H1 (cell line): ENCODE results near the gene RTN4RL2. TPM values are rescaled to one million over a fixed set of nuclear protein-coding genes. Genes with fewer than 3 reads are reported as not detected.

ENCODE experiments used
- CTCF ChIA-PET: fragments of 300-600 bp; sonication (Branson Sonifier 250); formaldehyde crosslinking; loops from one replicate; lab custom pipeline; 2021; ENCODE audit not compliant: partially characterized antibody; lab: Charles Lee
- POLR2A ChIA-PET: fragments of 300-600 bp; sonication (Branson Sonifier 250); formaldehyde crosslinking; loops from one replicate; lab custom pipeline; 2021; ENCODE audit warnings: inconsistent platforms; ENCODE audit not compliant: partially characterized antibody; lab: Charles Lee
- DNase-seq, 2 experiments: peaks; one replicate each; pipeline versions ENCODE4 v3.0.0 to v3.0.0-alpha.2; 2010 to 2022; ENCODE audit warnings: low spot score in 2 of 2, low read depth in 1 of 2, mixed read lengths in 1 of 2
- FAIRE-seq: peaks from 2 replicates; lab custom pipeline; 2011; peaks lifted over from hg19 to GRCh38; lab: Jason Lieb, UNC
- H2AFZ ChIP-seq: 2 replicates; pipeline ENCODE4 v1.8.1; 2012; ENCODE audit warnings: low read length, inconsistent platforms
- H2AK5ac ChIP-seq: 2 replicates; pipeline ENCODE4 v1.6.1; 2013; ENCODE audit warnings: low read depth, low read length
- H2BK120ac ChIP-seq: replicated peaks from 2 replicates; pipeline ENCODE3; 2013; ENCODE audit warnings: low read depth, low read length, inconsistent platforms
- H2BK12ac ChIP-seq: 2 replicates; pipeline ENCODE4 v1.6.1; 2013; ENCODE audit warnings: low read depth, low read length
- H2BK15ac ChIP-seq: 2 replicates; pipeline ENCODE4 v1.6.1; 2013; ENCODE audit warnings: low read length
- H2BK20ac ChIP-seq: 2 replicates; pipeline ENCODE4 v1.6.1; 2013; ENCODE audit warnings: low read length
- H2BK5ac ChIP-seq: 2 replicates; pipeline ENCODE4 v1.6.1; 2013; ENCODE audit warnings: low read depth, low read length
- H3K14ac ChIP-seq: 2 replicates; pipeline ENCODE4 v1.6.1; 2013; ENCODE audit warnings: inconsistent platforms; ENCODE audit not compliant: insufficient read length
- H3K18ac ChIP-seq: 2 replicates; pipeline ENCODE4 v1.6.1; 2013; ENCODE audit warnings: low read length; ENCODE audit errors: extremely low read depth
- H3K23ac ChIP-seq: 2 replicates; pipeline ENCODE4 v1.6.1; 2013; ENCODE audit warnings: inconsistent platforms; ENCODE audit not compliant: insufficient read length
- H3K23me2 ChIP-seq: 2 replicates; pipeline ENCODE4 v1.6.1; 2013; ENCODE audit warnings: low read depth, low read length
- H3K27ac ChIP-seq: 2 replicates; pipeline ENCODE4 v1.6.1; 2011; ENCODE audit warnings: low read depth, low read length, inconsistent platforms
- H3K27me3 ChIP-seq, 4 experiments: replicated peaks in 1 of 4; 1 replicate in 1 of 4; 2 replicates in 3 of 4; pipeline versions ENCODE4 v1.6.1 to v1.8.1; 2011 to 2013; ENCODE audit warnings: low read length in 3 of 4, mild to moderate bottlenecking in 3 of 4, inconsistent platforms in 2 of 4, mixed read lengths in 2 of 4, moderate library complexity in 1 of 4; ENCODE audit not compliant: control insufficient read depth in 3 of 4, insufficient read depth in 3 of 4; ENCODE audit errors: extremely low read depth in 1 of 4
- H3K36me3 ChIP-seq, 4 experiments: 2 replicates each; pipeline versions ENCODE4 v1.6.1 to v1.8.1; 2011 to 2013; ENCODE audit warnings: mild to moderate bottlenecking in 4 of 4, low read length in 3 of 4, moderate library complexity in 2 of 4, control low read depth in 1 of 4, inconsistent platforms in 1 of 4; ENCODE audit not compliant: insufficient read depth in 4 of 4, control insufficient read depth in 2 of 4
- H3K4ac ChIP-seq: replicated peaks from 2 replicates; pipeline ENCODE3; 2013; ENCODE audit warnings: low read length, low read depth, mixed read lengths, inconsistent platforms; ENCODE audit not compliant: insufficient read length
- H3K4me1 ChIP-seq, 4 experiments: replicated peaks in 1 of 4; 1 replicate in 1 of 4; 2 replicates in 3 of 4; pipeline versions ENCODE4 v1.6.1 to v1.8.1; 2011 to 2013; ENCODE audit warnings: low read length in 3 of 4, inconsistent platforms in 2 of 4, mixed read lengths in 1 of 4; ENCODE audit not compliant: insufficient read depth in 4 of 4, control insufficient read depth in 3 of 4
- H3K4me2 ChIP-seq, 2 experiments: 2 replicates each; pipeline versions ENCODE4 v1.6.1 to v1.8.1; 2011 to 2013; ENCODE audit warnings: low read depth in 2 of 2, low read length in 2 of 2, control low read depth in 1 of 2, inconsistent platforms in 1 of 2, mild to moderate bottlenecking in 1 of 2; ENCODE audit not compliant: insufficient read depth in 1 of 2
- H3K4me3 ChIP-seq, 4 experiments: fragments of 200-600, 300-600 bp in 1 of 4; sonication (generic), shearing (Covaris generic), sonication (Bioruptor Twin) in 1 of 4; 2 replicates each; pipeline versions ENCODE4 v1.5.1 to v1.8.1; 2011 to 2016; ENCODE audit warnings: low read length in 4 of 4, low read depth in 3 of 4, control low read depth in 2 of 4, inconsistent platforms in 2 of 4, mild to moderate bottlenecking in 2 of 4, mixed read lengths in 1 of 4, moderate library complexity in 1 of 4; ENCODE audit not compliant: insufficient read depth in 2 of 4; ENCODE audit errors: extremely low read depth in 1 of 4
- H3K56ac ChIP-seq: replicated peaks from 2 replicates; pipeline ENCODE3; 2013; ENCODE audit warnings: low read depth, mild to moderate bottlenecking, mixed read lengths, low read length, inconsistent platforms; ENCODE audit not compliant: insufficient read length
- H3K79me1 ChIP-seq: 2 replicates; pipeline ENCODE4 v1.6.1; 2013; ENCODE audit warnings: low read depth, low read length, control low read depth
- H3K79me2 ChIP-seq, 2 experiments: 2 replicates each; pipeline versions ENCODE4 v1.6.1 to v1.8.1; 2012 to 2013; ENCODE audit warnings: low read length in 2 of 2, mild to moderate bottlenecking in 2 of 2, inconsistent platforms in 1 of 2; ENCODE audit not compliant: insufficient read depth in 2 of 2, control insufficient read depth in 1 of 2
- H3K9ac ChIP-seq, 4 experiments: replicated peaks in 1 of 4; 1 replicate in 1 of 4; 2 replicates in 3 of 4; pipeline versions ENCODE4 v1.6.1 to v1.8.1; 2011 to 2013; ENCODE audit warnings: low read depth in 3 of 4, low read length in 3 of 4, control low read depth in 2 of 4, mild to moderate bottlenecking in 2 of 4, moderate library complexity in 2 of 4, inconsistent platforms in 1 of 4; ENCODE audit errors: extremely low read depth in 1 of 4
- H3K9me3 ChIP-seq, 2 experiments: 2 replicates each; pipeline versions ENCODE4 v1.6.1 to v1.8.1; 2012 to 2013; ENCODE audit warnings: mild to moderate bottlenecking in 2 of 2, moderate library complexity in 2 of 2, control low read depth in 1 of 2, inconsistent platforms in 1 of 2, low read depth in 1 of 2, low read length in 1 of 2, mixed read lengths in 1 of 2; ENCODE audit not compliant: insufficient read depth in 2 of 2
- H4K20me1 ChIP-seq, 2 experiments: replicated peaks in 1 of 2; 2 replicates each; pipeline versions ENCODE3 to v1.8.1; 2011 to 2013; ENCODE audit warnings: inconsistent platforms in 2 of 2, low read length in 2 of 2, mild to moderate bottlenecking in 1 of 2; ENCODE audit not compliant: insufficient read depth in 2 of 2, control insufficient read depth in 1 of 2
- H4K5ac ChIP-seq: 2 replicates; pipeline ENCODE4 v1.6.1; 2013; ENCODE audit warnings: low read length, low read depth, mixed read lengths, inconsistent platforms; ENCODE audit not compliant: insufficient read length
- H4K8ac ChIP-seq: 2 replicates; pipeline ENCODE4 v1.8.0; 2013; ENCODE audit warnings: mild to moderate bottlenecking, moderate library complexity, low read length, inconsistent platforms; ENCODE audit not compliant: insufficient read depth; ENCODE audit errors: extremely low read depth
- H4K91ac ChIP-seq: replicated peaks from 2 replicates; pipeline ENCODE3; 2013; ENCODE audit warnings: low read length, mixed read lengths, inconsistent platforms; ENCODE audit not compliant: insufficient read length
- ASH2L ChIP-seq: fragments of 200-600, 300-600 bp; sonication (generic); IDR thresholded peaks from one replicate; pipeline ENCODE4 v1.7.1; 2017; ENCODE audit warnings: low read length
- CBX5 ChIP-seq: fragments of 300-800, 300-1000 bp; sonication (generic); IDR thresholded peaks from 2 replicates; pipeline ENCODE4 v1.7.1; 2016; ENCODE audit warnings: antibody characterized with exemption, low read length, low read depth
- CEBPB ChIP-seq: IDR thresholded peaks from 2 replicates; pipeline ENCODE4 v1.6.1; 2012; ENCODE audit warnings: low read depth, low read length
- EZH2 ChIP-seq: fragments of 200-600 bp; sonication (generic); IDR thresholded peaks from 2 replicates; pipeline ENCODE4 v1.7.1; 2012; ENCODE audit warnings: low read depth, mild to moderate bottlenecking, moderate library complexity, low read length, inconsistent platforms; ENCODE audit not compliant: severe bottlenecking
- NANOG ChIP-seq: IDR thresholded peaks from 2 replicates; pipeline ENCODE4 v1.6.1; 2011; ENCODE audit warnings: low read length, low read depth, mild to moderate bottlenecking, inconsistent platforms; ENCODE audit not compliant: insufficient read depth, poor library complexity, severe bottlenecking
- RBBP5 ChIP-seq: IDR thresholded peaks from 2 replicates; pipeline ENCODE4 v1.7.1; 2012; ENCODE audit warnings: low read depth, mild to moderate bottlenecking, inconsistent platforms, low read length, moderate library complexity, borderline replicate concordance
- RNF2 ChIP-seq: fragments of 200-900, 300-1000 bp; sonication (generic); IDR thresholded peaks from 2 replicates; pipeline ENCODE4 v1.7.1; 2016; ENCODE audit warnings: borderline replicate concordance, low read depth, mild to moderate bottlenecking, antibody characterized with exemption, low read length; ENCODE audit not compliant: poor library complexity, severe bottlenecking; ENCODE audit errors: missing control alignments
- SUZ12 ChIP-seq: fragments of 200-600 bp; sonication (generic); IDR thresholded peaks from 2 replicates; pipeline ENCODE4 v1.6.1; 2012; ENCODE audit warnings: mild to moderate bottlenecking, inconsistent platforms, low read length, moderate library complexity, mixed read lengths
- WGBS, 2 experiments: shearing (Covaris generic) in 1 of 2; methylation state at CpG; one replicate each; pipeline versions ENCODE4 v1.1.6 to v1.1.7; 2013 to 2015; ENCODE audit warnings: low lambda C conversion rate in 2 of 2, mixed read lengths in 2 of 2, inconsistent platforms in 1 of 2, low coverage in 1 of 2, missing lambda C conversion rate in 1 of 2; ENCODE audit not compliant: insufficient replicate concordance in 2 of 2, insufficient coverage in 1 of 2, insufficient read length in 1 of 2; ENCODE audit errors: extremely low coverage in 1 of 2, missing lambda C conversion rate in 1 of 2; 5-methylcytosine and 5-hydroxymethylcytosine counted together
- polyA plus RNA-seq, 7 experiments: library from polyadenylated mRNA; depleted of rRNA in 3 of 7; stranded (reverse) in 5 of 7; unstranded in 2 of 7; fragments of >200 nt in 5 of 7; fragments of 200-250 nt in 2 of 7; gene quantifications; 1 replicate in 5 of 7; 2 replicates in 1 of 7; 4 replicates in 1 of 7; pipeline versions ENCODE4 v1.2.1 to v1.2.3, GENCODE V29; 2011 to 2013; ENCODE audit warnings: missing spikeins in 2 of 7, mixed read lengths in 2 of 7
- total RNA-seq: library from RNA; stranded (reverse); fragmentation: NEBNext Ultra II Directional; extraction: Animal tissue kit (Norgen Biotek cat#: 25700); gene quantifications from 2 replicates; pipeline ENCODE4 v1.2.1, GENCODE V29; 2021
- TF ChIP-seq, protein P1 (sequence below): IDR thresholded peaks from 2 replicates; pipeline ENCODE4 v1.6.1; 2012; ENCODE audit warnings: inconsistent platforms

Gene RTN4RL2
- total and polyA plus RNA-seq, 2 of the 8 experiments (the other 6 are each of a cell fraction or from before 2014, with no cell fraction given): 11.4 to 23.7 TPM

DNA sequence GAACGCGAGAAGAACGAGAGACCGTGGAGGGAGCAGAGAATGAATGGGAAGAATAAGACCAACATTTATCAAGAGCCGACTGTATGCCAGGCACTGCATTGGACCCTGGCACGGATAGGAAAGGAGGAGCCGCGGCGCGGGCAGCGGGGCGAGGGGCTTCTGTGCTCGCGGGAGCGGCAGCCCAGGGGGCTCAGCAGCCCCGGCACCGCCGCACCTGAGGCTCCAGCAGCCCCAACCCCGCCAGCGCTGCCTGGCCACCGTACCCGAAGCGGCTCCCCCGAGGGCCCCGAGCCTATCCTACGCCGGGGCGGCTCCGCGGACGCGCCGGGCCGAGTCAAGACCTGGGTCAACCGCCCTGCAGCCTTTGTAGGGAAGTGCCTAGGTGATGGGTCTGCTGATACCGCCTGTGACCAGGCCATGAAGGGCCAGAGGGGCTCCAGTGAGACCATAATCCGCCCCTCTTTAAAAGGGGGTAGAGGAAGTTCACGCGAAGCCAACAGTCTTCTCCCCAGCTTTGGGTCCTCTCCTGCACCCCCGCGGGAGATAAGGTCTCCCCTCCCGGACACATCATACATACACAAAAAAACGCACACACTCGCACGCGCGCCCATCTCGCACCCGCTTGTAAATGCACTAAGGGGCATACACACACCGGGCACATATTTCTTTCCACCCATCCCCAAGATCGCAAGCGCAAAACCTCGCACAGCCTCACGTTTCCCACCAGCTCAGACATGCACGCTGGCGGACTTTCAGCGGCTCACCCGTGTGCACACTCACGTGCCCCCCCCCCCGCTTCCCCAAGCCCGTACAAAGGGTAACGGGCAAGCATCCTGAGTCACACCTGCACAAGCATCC, 935 bp upstream of the RTN4RL2 start:
- no peaks in the 10 kb centered on the region for H3K9me3 ChIP-seq
- 0 out of 2 replicates have a peak overlapping the region, but pooled peaks have one; percentile 40 for H2BK15ac ChIP-seq
- H3K56ac ChIP-seq: no peak overlapping the region
- DNase-seq: peak in 1 of 2 experiments; percentile 75
- H3K14ac ChIP-seq: no peak overlapping the region
- peak overlapping the region; percentile 84 to 99 for H3K4me2 ChIP-seq
- ChIA-PET CTCF (interaction anchor here (0.6 to 14.0 kb wide), 35 partner anchors 9 to 704 kb away, joined by 3 to 452 read pairs (median 5); partner anchors contain the start of genes APLNR, P2RX3, SERPING1 and SLC43A3), POLR2A (interaction anchor here (0.7 to 10.5 kb wide), 23 partner anchors 14 to 193 kb away, joined by 3 to 141 read pairs (median 4); partner anchors contain the start of genes SLC43A1, TIMM10, TNKS1BP1 and YPEL4)
- H3K27me3 ChIP-seq: peaks cover 8 to 36% (median 26%) of the 10 kb centered on the region in 4 experiments
- H4K8ac ChIP-seq: no peak overlapping the region
- no peak overlapping the region for H2AK5ac ChIP-seq
- H2BK12ac ChIP-seq: peak overlapping the region; percentile 80; the same call in 1 of the 2 replicates
- FAIRE-seq: no peak
- peaks cover 3 to 42% (median 30%) of the 10 kb centered on the region in 4 experiments for H3K4me1 ChIP-seq
- 1% methylated on average over 58 of the region's 62 CpGs; no CpG with 5 or more reads in 1 of the 2 experiments for WGBS, 2 experiments
- peaks cover 0 to 2% of the 10 kb centered on the region in 2 experiments for H4K20me1 ChIP-seq
- H2AFZ ChIP-seq: peak overlapping the region; percentile 60; the same call in 1 of the 2 replicates
- no peak overlapping the region for H4K5ac ChIP-seq
- no peak overlapping the region for H2BK5ac ChIP-seq
- peak overlapping the region; percentile 71 for H3K18ac ChIP-seq
- peaks cover 3% of the 10 kb centered on the region; the same call in 1 of the 2 replicates for H3K79me1 ChIP-seq
- no peak overlapping the region for H3K27ac ChIP-seq
- H3K4ac ChIP-seq: no peak overlapping the region
- no peak overlapping the region for H2BK20ac ChIP-seq
- peaks cover 24% of the 10 kb centered on the region for H3K23me2 ChIP-seq
- no peak overlapping the region for H3K23ac ChIP-seq
- peaks cover 0 to 21% of the 10 kb centered on the region in 2 experiments; a peak in 2 of 4 replicates for H3K79me2 ChIP-seq
- no peaks in the 10 kb centered on the region for H3K36me3 ChIP-seq
- H3K4me3 ChIP-seq: peak overlapping the region; percentile 62 to 97 (median 74)
- H2BK120ac ChIP-seq: no peak overlapping the region
- H3K9ac ChIP-seq: peak overlapping the region in 1 of 4 experiments; percentile 14; a peak in 1 of 7 replicates
- H4K91ac ChIP-seq: no peak overlapping the region
- TF ChIP-seq CBX5 (no peak), RNF2 (peak; percentile 70), EZH2 (peak; percentile 79), RBBP5 (0 out of 2 replicates have a peak, but pooled peaks have one; percentile 25), CEBPB (no peak), SUZ12 (peak; percentile 80), ASH2L (peak; percentile 3), NANOG (no peak)
- TF ChIP-seq, protein P1, sequence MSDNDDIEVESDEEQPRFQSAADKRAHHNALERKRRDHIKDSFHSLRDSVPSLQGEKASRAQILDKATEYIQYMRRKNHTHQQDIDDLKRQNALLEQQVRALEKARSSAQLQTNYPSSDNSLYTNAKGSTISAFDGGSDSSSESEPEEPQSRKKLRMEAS: peak; percentile 72
